Measurements from ENCODE around the gene MTUS2. TPM values are rescaled to one million over a fixed set of nuclear protein-coding genes. Genes with fewer than 3 reads are reported as not detected.

The MTUS2 gene
- total and polyA plus RNA-seq, 4 donors = under 0.01 to 0.70 (median 0.15) TPM

GRCh38 chr13:28864544-28864943 lies 44.4 kb downstream of the MTUS2 start:
- Histone ChIP-seq H3K4me3 (ENCODE audit: low read depth in 1 of 3, low read length in 3 of 3) (no peak overlapping the region), H3K27ac (ENCODE audit: low read depth in 1 of 2, low read length in 2 of 2) (no peak overlapping the region), H3K27me3 (ENCODE audit: control insufficient read depth in 4 of 4, insufficient read depth in 4 of 4, low read length in 3 of 4) (no peaks in the 10 kb centered on the region), H3K36me3 (ENCODE audit: control insufficient read depth in 4 of 4, insufficient read depth in 3 of 4, low read depth in 1 of 4, low read length in 3 of 4) (no peaks in the 10 kb centered on the region), H3K9ac (ENCODE audit: low read depth in 1 of 2, low read length in 2 of 2) (no peak overlapping the region), H3K9me3 (ENCODE audit: control insufficient read depth in 4 of 4, low read length in 3 of 4) (no peaks in the 10 kb centered on the region), H3K4me1 (ENCODE audit: control insufficient read depth in 4 of 4, insufficient read depth in 4 of 4, low read length in 3 of 4) (no peaks in the 10 kb centered on the region)
- 0% methylated on average over 1 of the region's 1 CpG for WGBS
- TF ChIP-seq EGR1 (IDR thresholded peaks at IDR 0.05; ENCODE audit: low read depth in 2 of 2) (no peak), HNF4G (IDR thresholded peaks at IDR 0.05) (no peak), HNF4A (conservative IDR thresholded peaks at IDR 0.05) (no peak), GABPA (IDR thresholded peaks at IDR 0.05 in 1 of 2, conservative IDR thresholded peaks at IDR 0.05 in 1 of 2) (no peak), TAF1 (conservative IDR thresholded peaks at IDR 0.05) (no peak), ZBTB33 (IDR thresholded peaks at IDR 0.05) (no peak), NR2F2 (IDR thresholded peaks at IDR 0.05) (no peak), RXRA (IDR thresholded peaks at IDR 0.05) (no peak), FOXA1 (IDR thresholded peaks at IDR 0.05) (no peak), REST (IDR thresholded peaks at IDR 0.05) (no peak), MAX (IDR thresholded peaks at IDR 0.05) (no peak), JUND (IDR thresholded peaks at IDR 0.05) (no peak), RAD21 (IDR thresholded peaks at IDR 0.05) (no peak), YY1 (IDR thresholded peaks at IDR 0.05) (no peak)
- TF ChIP-seq, protein P1, sequence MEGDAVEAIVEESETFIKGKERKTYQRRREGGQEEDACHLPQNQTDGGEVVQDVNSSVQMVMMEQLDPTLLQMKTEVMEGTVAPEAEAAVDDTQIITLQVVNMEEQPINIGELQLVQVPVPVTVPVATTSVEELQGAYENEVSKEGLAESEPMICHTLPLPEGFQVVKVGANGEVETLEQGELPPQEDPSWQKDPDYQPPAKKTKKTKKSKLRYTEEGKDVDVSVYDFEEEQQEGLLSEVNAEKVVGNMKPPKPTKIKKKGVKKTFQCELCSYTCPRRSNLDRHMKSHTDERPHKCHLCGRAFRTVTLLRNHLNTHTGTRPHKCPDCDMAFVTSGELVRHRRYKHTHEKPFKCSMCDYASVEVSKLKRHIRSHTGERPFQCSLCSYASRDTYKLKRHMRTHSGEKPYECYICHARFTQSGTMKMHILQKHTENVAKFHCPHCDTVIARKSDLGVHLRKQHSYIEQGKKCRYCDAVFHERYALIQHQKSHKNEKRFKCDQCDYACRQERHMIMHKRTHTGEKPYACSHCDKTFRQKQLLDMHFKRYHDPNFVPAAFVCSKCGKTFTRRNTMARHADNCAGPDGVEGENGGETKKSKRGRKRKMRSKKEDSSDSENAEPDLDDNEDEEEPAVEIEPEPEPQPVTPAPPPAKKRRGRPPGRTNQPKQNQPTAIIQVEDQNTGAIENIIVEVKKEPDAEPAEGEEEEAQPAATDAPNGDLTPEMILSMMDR (IDR thresholded peaks at IDR 0.05; ENCODE audit: low read depth, low read length, missing input control) = no peak
- DNase-seq (ENCODE audit: low spot score) = no peak

DNA sequence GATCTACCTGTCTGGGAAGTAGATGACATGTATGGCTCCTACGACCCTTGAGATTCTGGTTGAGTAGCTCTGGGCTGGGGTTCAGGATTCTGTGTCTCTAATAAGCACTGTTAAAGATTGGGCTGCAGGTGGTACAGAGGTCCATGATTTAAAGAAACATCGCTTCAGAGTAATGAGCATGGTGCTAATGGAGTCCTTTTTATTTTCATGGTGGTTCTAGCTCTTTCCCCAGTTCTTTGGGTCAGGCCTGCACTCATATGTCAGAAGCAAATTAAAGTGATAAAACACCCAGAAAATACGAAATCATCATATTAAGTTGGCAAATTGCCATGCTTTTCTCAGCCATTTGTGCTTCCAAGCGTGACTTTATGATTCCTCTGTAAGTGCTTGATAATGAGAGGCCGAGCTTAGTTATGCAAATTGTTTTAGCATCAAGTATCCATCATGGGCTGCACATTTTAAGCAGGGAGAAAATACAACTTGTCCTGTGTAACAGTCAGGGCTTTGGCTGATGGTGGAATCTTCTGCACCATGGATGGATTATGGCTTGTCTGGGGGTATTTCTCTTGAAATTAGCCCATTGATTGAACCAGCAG lies 45.1 kb downstream of the MTUS2 start:
- H3K4me1 ChIP-seq (ENCODE audit: control insufficient read depth in 4 of 4, insufficient read depth in 4 of 4, low read length in 3 of 4) = no peaks in the 10 kb centered on the region
- H3K9ac ChIP-seq (ENCODE audit: low read depth in 1 of 2, low read length in 2 of 2) = no peak overlapping the region
- no peaks in the 10 kb centered on the region for H3K27me3 ChIP-seq (ENCODE audit: control insufficient read depth in 4 of 4, insufficient read depth in 4 of 4, low read length in 3 of 4)
- DNase-seq (ENCODE audit: low spot score) = no peak
- no peak overlapping the region for H3K27ac ChIP-seq (ENCODE audit: low read depth in 1 of 2, low read length in 2 of 2)
- no peaks in the 10 kb centered on the region for H3K9me3 ChIP-seq (ENCODE audit: control insufficient read depth in 4 of 4, low read length in 3 of 4)
- WGBS = 83% methylated on average over 5 of the region's 5 CpGs
- H3K36me3 ChIP-seq (ENCODE audit: control insufficient read depth in 4 of 4, insufficient read depth in 3 of 4, low read depth in 1 of 4, low read length in 3 of 4) = no peaks in the 10 kb centered on the region
- no peak overlapping the region for H3K4me3 ChIP-seq (ENCODE audit: low read depth in 1 of 3, low read length in 3 of 3)
- no peak for TF ChIP-seq SP1 (IDR thresholded peaks at IDR 0.05)
- TF ChIP-seq, protein P1 (IDR thresholded peaks at IDR 0.05; ENCODE audit: low read depth, low read length, missing input control) = no peak
- TF ChIP-seq RAD21 (IDR thresholded peaks at IDR 0.05) = no peak
- no peak for TF ChIP-seq REST (IDR thresholded peaks at IDR 0.05)
- no peak for TF ChIP-seq RXRA (IDR thresholded peaks at IDR 0.05)
- TF ChIP-seq ZBTB33 (IDR thresholded peaks at IDR 0.05) = no peak
